ENCODE measurements around the gene SMPX.
A peak's percentile ranks its signal among the peaks of the same experiment; 100 is the strongest.
"Not testable (repeated sequence)": the region's sequence is repeated elsewhere in the genome, so short reads cannot be mapped to it uniquely, and the experiment has no call there.

The SMPX gene

GRCh38 chrX:21757960-21758359 lies at the start of gene SMPX:
Gene SMPX (minus strand): TSS chrX:21758116. CDS start chrX:21754290, 3,826 bp downstream.
- DNase-seq: no peak

- peak; percentile 1 for DNase-seq
These were observed 48.8 kb upstream of the SMPX start for GRCh38 chrX:21806691-21807090.

- no peak for DNase-seq
These were observed 44.9 kb upstream of the SMPX start for GRCh38 chrX:21802839-21803238.

GRCh38 chrX:21802054-21802670 lies 44.2 kb upstream of the SMPX start:
- DNase-seq: no peak

GRCh38 chrX:21800344-21800770 lies 42.4 kb upstream of the SMPX start:
- DNase-seq: peak; percentile 17

GRCh38 chrX:21799767-21800166 lies 41.9 kb upstream of the SMPX start:
- no peak for DNase-seq

- DNase-seq: peak; percentile 24
These were observed 40.8 kb upstream of the SMPX start for GRCh38 chrX:21798677-21799219.

- DNase-seq: no peak
These were observed 24.1 kb upstream of the SMPX start for GRCh38 chrX:21781976-21782375.

GRCh38 chrX:21781525-21781924 lies 23.6 kb upstream of the SMPX start:
- DNase-seq: no peak

- DNase-seq: no peak
These were observed 21.2 kb upstream of the SMPX start for GRCh38 chrX:21779095-21779494.

GRCh38 chrX:21778236-21778635 lies 20.3 kb upstream of the SMPX start:
- no peak for DNase-seq

GRCh38 chrX:21775128-21775527 lies 17.2 kb upstream of the SMPX start:
- DNase-seq: not testable (repeated sequence)

GRCh38 chrX:21773036-21773435 lies 15.1 kb upstream of the SMPX start:
- not testable (repeated sequence) for DNase-seq

- no peak for DNase-seq
These were observed 12.9 kb upstream of the SMPX start for GRCh38 chrX:21770631-21771321.

- no peak for DNase-seq
These were observed 8.2 kb upstream of the SMPX start for GRCh38 chrX:21766101-21766500.

- no peak for DNase-seq
These were observed 6.1 kb upstream of the SMPX start for GRCh38 chrX:21764008-21764407.

- no peak for DNase-seq
These were observed 572 bp upstream of the SMPX start for GRCh38 chrX:21758488-21758887.

- no peak for DNase-seq
These were observed 959 bp downstream of the SMPX start for GRCh38 chrX:21756785-21757529.

GRCh38 chrX:21749924-21750323 lies 8.0 kb downstream of the SMPX start:
- no peak for DNase-seq

- no peak for DNase-seq
These were observed 9.7 kb downstream of the SMPX start for GRCh38 chrX:21748235-21748634.

- DNase-seq: no peak
These were observed 10.4 kb downstream of the SMPX start for GRCh38 chrX:21747558-21747957.

GRCh38 chrX:21745756-21746155 lies 12.2 kb downstream of the SMPX start:
- peak; percentile 3 for DNase-seq

- no peak for DNase-seq
These were observed 13.2 kb downstream of the SMPX start for GRCh38 chrX:21744721-21745120.

GRCh38 chrX:21744060-21744459 lies 13.9 kb downstream of the SMPX start:
- DNase-seq: no peak

Measured in HCEC 1CT (cell line).